Measurements from ENCODE around the gene CPT1B. TPM values are rescaled to one million over a fixed set of nuclear protein-coding genes. Genes with fewer than 3 reads are reported as not detected.

Gene CPT1B
- total RNA-seq, 1 donor = 3.9 TPM

GRCh38 chr22:50581031-50581949 lies 3.1 kb upstream of the CPT1B start:
- H3K4me3 ChIP-seq (ENCODE audit: low read depth, low read length) = peak overlapping the region; percentile 83
- DNase-seq (ENCODE audit: low read depth) = no peak
- no peak for TF ChIP-seq CTCF (IDR thresholded peaks at IDR 0.05; ENCODE audit: insufficient read depth, low read depth, low read length)

GRCh38 chr22:50579752-50580151 lies 1.5 kb upstream of the CPT1B start:
- no peak for TF ChIP-seq CTCF (IDR thresholded peaks at IDR 0.05; ENCODE audit: insufficient read depth, low read depth, low read length)
- H3K4me3 ChIP-seq (ENCODE audit: low read depth, low read length) = no peak overlapping the region
- no peak for DNase-seq (ENCODE audit: low read depth)

GRCh38 chr22:50578776-50579310 lies 616 bp upstream of the CPT1B start:
- no peak overlapping the region for H3K4me3 ChIP-seq (ENCODE audit: low read depth, low read length)
- DNase-seq (ENCODE audit: low read depth) = no peak
- TF ChIP-seq CTCF (IDR thresholded peaks at IDR 0.05; ENCODE audit: insufficient read depth, low read depth, low read length) = no peak

- TF ChIP-seq CTCF (IDR thresholded peaks at IDR 0.05; ENCODE audit: insufficient read depth, low read depth, low read length) = no peak
- DNase-seq (ENCODE audit: low read depth) = no peak
- H3K4me3 ChIP-seq (ENCODE audit: low read depth, low read length) = no peak overlapping the region
Measured at GRCh38 chr22:50577697-50577986, 585 bp downstream of the CPT1B start.

GRCh38 chr22:50576806-50577696 lies 1.2 kb downstream of the CPT1B start:
- no peak overlapping the region for H3K4me3 ChIP-seq (ENCODE audit: low read depth, low read length)
- no peak for TF ChIP-seq CTCF (IDR thresholded peaks at IDR 0.05; ENCODE audit: insufficient read depth, low read depth, low read length)
- DNase-seq (ENCODE audit: low read depth) = no peak

- TF ChIP-seq CTCF (IDR thresholded peaks at IDR 0.05; ENCODE audit: insufficient read depth, low read depth, low read length) = peak; percentile 50
- DNase-seq (ENCODE audit: low read depth) = peak; percentile 57
Measured at GRCh38 chr22:50576070-50576469, 2.2 kb downstream of the CPT1B start.

More at GRCh38 chr22:50576070-50576469, 2.2 kb downstream of the CPT1B start:
- H3K4me3 ChIP-seq (ENCODE audit: low read depth, low read length) = no peak overlapping the region

All from fibroblast of villous mesenchyme (primary cell).